GM18502 (cell line): ENCODE measurements around the gene HBA2.
"Not testable (repeated sequence)": the region's sequence is repeated elsewhere in the genome, so short reads cannot be mapped to it uniquely, and the experiment has no call there.

Experiments
- ATAC-seq: cut with Tn5 transposase; IDR thresholded peaks from one replicate; pipeline ENCODE4 v1.9.1; 2021; ENCODE audit warnings: mild to moderate bottlenecking; ENCODE audit not compliant: unreplicated experiment, poor library complexity

HBA2 gene

GRCh38 chr16:173211-173854, 657 bp downstream of the HBA2 start:
- not testable (repeated sequence) for ATAC-seq

DNA sequence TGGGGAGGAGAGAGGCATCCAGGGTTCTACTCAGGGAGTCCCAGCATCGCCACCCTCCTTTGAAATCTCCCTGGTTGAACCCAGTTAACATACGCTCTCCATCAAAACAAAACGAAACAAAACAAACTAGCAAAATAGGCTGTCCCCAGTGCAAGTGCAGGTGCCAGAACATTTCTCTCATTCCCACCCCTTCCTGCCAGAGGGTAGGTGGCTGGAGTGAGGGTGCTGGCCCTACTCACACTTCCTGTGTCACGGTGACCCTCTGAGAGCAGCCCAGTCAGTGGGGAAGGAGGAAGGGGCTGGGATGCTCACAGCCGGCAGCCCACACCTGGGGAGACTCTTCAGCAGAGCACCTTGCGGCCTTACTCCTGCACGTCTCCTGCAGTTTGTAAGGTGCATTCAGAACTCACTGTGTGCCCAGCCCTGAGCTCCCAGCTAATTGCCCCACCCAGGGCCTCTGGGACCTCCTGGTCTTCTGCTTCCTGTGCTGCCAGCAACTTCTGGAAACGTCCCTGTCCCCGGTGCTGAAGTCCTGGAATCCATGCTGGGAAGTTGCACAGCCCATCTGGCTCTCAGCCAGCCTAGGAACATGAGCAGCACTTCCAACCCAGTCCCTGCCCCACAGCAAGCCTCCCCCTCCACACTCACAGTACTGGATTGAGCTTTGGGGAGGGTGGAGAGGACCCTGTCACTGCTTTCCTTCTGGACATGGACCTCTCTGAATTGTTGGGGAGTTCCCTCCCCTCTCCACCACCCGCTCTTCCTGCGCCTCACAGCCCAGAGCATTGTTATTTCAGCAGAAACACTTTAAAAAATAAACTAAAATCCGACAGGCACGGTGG, 1.5 kb downstream of the HBA2 start:
- ATAC-seq, result not testable (repeated sequence)

DNA sequence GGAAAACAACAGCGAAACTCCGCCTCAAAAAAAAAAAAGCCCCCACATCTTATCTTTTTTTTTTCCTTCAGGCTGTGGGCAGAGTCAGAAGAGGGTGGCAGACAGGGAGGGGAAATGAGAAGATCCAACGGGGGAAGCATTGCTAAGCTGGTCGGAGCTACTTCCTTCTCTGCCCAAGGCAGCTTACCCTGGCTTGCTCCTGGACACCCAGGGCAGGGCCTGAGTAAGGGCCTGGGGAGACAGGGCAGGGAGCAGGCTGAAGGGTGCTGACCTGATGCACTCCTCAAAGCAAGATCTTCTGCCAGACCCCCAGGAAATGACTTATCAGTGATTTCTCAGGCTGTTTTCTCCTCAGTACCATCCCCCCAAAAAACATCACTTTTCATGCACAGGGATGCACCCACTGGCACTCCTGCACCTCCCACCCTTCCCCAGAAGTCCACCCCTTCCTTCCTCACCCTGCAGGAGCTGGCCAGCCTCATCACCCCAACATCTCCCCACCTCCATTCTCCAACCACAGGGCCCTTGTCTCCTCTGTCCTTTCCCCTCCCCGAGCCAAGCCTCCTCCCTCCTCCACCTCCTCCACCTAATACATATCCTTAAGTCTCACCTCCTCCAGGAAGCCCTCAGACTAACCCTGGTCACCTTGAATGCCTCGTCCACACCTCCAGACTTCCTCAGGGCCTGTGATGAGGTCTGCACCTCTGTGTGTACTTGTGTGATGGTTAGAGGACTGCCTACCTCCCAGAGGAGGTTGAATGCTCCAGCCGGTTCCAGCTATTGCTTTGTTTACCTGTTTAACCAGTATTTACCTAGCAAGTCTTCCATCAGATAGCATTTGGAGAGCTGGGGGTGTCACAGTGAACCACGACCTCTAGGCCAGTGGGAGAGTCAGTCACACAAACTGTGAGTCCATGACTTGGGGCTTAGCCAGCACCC, 2.6 kb downstream of the HBA2 start:
- ATAC-seq, result no peak

- not testable (repeated sequence) for ATAC-seq
Observed at GRCh38 chr16:176006-176405, 3.3 kb downstream of the HBA2 start.

- not testable (repeated sequence) for ATAC-seq
Observed at GRCh38 chr16:176477-177382, 4.1 kb downstream of the HBA2 start, which contains the start of gene HBA1. TSS of gene HBA1 (plus strand) at chr16:176680. CDS start at chr16:176717, 37 bp downstream.

- ATAC-seq, result no peak
Observed at GRCh38 chr16:177394-177822, 4.7 kb downstream of the HBA2 start.

DNA sequence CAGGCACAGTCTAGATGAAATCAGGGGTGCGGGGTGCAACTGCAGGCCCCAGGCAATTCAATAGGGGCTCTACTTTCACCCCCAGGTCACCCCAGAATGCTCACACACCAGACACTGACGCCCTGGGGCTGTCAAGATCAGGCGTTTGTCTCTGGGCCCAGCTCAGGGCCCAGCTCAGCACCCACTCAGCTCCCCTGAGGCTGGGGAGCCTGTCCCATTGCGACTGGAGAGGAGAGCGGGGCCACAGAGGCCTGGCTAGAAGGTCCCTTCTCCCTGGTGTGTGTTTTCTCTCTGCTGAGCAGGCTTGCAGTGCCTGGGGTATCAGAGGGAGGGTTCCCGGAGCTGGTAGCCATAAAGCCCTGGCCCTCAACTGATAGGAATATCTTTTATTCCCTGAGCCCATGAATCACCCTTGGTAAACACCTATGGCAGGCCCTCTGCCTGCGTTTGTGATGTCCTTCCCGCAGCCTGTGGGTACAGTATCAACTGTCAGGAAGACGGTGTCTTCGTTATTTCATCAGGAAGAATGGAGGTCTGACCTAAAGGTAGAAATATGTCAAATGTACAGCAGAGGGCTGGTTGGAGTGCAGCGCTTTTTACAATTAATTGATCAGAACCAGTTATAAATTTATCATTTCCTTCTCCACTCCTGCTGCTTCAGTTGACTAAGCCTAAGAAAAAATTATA, 5.4 kb downstream of the HBA2 start:
- no peak for ATAC-seq

- ATAC-seq, result no peak
Observed at GRCh38 chr16:178668-179015, 6.0 kb downstream of the HBA2 start.

DNA sequence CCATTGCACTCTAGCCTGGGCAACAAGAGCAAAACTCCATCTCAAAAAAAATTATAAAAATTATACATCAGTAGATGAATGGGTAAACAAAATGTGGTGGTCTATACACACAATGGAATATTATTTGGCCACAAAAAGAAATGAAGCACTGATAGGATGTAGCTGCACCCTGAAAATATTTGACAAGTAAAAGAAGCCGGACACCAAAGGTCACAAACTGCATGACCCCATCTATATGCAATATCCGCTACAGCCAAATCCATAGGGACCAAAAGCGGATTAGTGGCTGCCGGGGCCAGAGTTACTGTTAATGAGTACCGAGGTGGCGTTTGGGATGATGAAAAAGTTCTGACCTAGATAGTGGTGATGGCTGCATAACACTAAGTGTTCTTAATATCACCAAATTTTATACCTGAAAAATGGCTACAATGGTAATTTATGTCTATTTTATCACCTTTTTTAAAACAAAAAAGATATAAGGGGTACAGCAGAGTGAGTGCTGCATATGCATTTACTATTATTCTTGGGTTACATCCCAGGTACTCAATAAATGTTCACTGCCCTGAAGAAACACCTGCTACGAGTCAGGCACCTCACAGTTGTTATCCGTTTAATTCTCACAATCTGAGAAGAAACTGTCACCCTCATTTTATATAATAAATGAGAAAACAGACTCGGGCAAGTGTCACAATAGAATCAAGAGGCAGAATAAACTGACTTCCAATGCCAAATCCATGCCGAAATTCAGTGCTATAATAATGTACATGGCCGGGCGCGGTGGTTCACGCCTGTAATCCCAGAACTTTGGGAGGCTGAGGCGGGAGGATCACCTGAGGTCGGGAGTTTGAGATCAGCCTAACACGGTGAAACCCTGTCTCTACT, 6.8 kb downstream of the HBA2 start:
- ATAC-seq, result no peak

DNA sequence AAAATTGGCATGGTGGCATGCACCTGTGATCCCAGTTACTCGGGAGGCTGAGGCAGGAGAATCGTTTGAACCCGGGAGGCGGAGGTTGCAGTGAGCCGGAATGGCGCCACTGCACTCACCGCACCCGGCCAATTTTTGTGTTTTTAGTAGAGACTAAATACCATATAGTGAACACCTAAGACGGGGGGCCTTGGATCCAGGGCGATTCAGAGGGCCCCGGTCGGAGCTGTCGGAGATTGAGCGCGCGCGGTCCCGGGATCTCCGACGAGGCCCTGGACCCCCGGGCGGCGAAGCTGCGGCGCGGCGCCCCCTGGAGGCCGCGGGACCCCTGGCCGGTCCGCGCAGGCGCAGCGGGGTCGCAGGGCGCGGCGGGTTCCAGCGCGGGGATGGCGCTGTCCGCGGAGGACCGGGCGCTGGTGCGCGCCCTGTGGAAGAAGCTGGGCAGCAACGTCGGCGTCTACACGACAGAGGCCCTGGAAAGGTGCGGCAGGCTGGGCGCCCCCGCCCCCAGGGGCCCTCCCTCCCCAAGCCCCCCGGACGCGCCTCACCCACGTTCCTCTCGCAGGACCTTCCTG, 7.5 kb downstream of the HBA2 start, which contains the start of gene HBQ1:
TSS of gene HBQ1 (plus strand) at position 359 of the 575 bp plus-strand sequence. CDS start at position 387, 28 bp downstream.
- ATAC-seq, result no peak

DNA sequence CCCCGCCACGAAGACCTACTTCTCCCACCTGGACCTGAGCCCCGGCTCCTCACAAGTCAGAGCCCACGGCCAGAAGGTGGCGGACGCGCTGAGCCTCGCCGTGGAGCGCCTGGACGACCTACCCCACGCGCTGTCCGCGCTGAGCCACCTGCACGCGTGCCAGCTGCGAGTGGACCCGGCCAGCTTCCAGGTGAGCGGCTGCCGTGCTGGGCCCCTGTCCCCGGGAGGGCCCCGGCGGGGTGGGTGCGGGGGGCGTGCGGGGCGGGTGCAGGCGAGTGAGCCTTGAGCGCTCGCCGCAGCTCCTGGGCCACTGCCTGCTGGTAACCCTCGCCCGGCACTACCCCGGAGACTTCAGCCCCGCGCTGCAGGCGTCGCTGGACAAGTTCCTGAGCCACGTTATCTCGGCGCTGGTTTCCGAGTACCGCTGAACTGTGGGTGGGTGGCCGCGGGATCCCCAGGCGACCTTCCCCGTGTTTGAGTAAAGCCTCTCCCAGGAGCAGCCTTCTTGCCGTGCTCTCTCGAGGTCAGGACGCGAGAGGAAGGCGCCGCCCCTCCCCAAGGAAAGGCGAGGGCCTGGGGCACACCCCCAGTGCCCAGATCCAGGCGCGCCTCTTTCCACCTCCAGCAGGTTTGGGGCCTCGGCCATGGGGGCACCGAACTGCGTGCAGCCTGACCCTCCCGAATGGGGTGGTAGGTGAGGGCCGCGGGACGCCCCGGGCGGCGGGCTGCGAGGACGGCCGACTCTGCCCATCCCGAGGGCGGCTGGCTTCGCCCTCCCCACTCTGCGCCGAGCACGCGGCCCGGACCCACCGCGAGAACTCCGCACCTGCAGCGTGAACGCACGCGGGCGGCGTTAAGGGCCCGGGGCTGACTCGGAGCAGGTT, 8.2 kb downstream of the HBA2 start:
- ATAC-seq, result peak; percentile 47

GRCh38 chr16:181565-182021, 8.9 kb downstream of the HBA2 start:
- ATAC-seq, result no peak

DNA sequence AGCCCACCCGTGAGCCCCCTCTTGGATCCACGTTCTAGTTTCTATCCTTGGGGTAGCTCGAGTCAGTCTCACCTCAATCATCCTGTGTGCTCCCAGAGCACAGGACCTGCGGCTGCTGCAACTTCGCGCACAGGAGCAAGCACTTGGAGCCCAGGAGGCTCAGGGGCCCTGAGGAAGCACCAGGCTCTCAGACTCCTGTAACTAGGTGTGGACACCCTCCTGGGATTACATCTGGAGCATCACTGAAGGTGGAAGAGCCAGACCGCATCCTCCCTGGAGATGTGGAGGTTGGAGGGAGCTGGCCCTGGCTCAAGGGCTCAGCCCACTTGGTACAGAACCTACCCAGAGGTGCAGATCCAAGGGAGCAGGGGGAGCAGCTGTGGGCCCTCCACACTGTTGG, 10.3 kb downstream of the HBA2 start:
- ATAC-seq, result no peak

DNA sequence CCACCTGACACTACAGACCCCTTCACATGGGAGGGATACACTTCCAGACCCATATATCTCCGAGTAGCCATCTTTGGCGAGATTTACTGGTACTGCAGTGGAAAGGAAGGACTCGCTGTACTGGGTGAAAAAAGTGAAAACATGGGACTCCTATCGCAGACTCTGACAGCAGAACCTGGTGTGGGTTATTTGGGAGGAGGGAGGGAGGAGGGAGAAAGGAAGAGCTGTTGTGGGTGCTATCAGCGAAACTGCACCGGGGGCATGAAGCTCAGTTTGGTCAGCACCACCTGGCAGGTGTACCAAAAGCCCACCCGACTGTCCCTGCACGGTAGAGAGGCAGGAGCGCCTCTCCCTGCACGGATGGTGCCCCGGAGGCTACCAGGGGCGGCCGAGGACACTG, 12.5 kb downstream of the HBA2 start:
- no peak for ATAC-seq

DNA sequence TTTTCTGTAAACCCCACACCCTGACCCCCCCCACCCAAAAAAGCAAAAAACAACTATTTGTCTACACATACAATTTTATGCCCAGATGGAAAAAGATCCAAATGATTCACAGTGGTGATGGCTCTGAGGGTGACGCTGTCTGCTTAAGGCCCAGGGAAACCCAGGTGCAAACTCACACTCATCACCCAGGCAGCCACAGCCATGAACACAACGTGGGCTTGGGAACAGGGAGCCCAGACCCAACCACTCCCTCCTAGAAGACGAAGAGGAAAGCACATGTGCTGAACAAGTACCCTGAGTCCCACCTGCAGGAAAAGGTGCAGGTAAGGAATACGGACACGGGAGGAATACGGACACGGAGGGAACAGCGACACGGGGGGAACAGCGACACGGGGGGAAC, 13.0 kb downstream of the HBA2 start:
- no peak for ATAC-seq

GRCh38 chr16:187330-187729, 14.7 kb downstream of the HBA2 start:
- no peak for ATAC-seq

- no peak for ATAC-seq
Observed at GRCh38 chr16:188674-189073, 16.0 kb downstream of the HBA2 start.
